CD4-positive, CD25-positive, alpha-beta regulatory T cell (primary cell): Measurements from ENCODE around the gene RUNX1. TPM values are rescaled to one million over a fixed set of nuclear protein-coding genes. Genes with fewer than 3 reads are reported as not detected.

Experiments
- ATAC-seq, 2 donors: fragments of 150-1000 bp; cut with Tn5 transposase; one replicate each; pipeline ENCODE4 v1.10.0; 2021; ENCODE audit warnings: low read depth in 2 of 2, moderate number of reproducible peaks in 2 of 2, moderate library complexity in 1 of 2
- DNase-seq, 3 donors: peaks; one replicate each; pipeline versions ENCODE4 v3.0.0 to v3.0.0-alpha.2; 2012 to 2022; ENCODE audit warnings: mixed read lengths in 1 of 3
- H3K27ac ChIP-seq: one replicate; pipeline ENCODE4 v1.7.0; 2013; ENCODE audit warnings: mild to moderate bottlenecking, low read length; ENCODE audit not compliant: insufficient read depth, poor library complexity, severe bottlenecking
- H3K27me3 ChIP-seq: one replicate; pipeline ENCODE4 v1.7.0; 2013; ENCODE audit warnings: low read length; ENCODE audit not compliant: control insufficient read depth, insufficient read depth
- H3K36me3 ChIP-seq: one replicate; pipeline ENCODE4 v1.7.0; 2013; ENCODE audit warnings: mild to moderate bottlenecking, low read length, moderate library complexity; ENCODE audit not compliant: control insufficient read depth, insufficient read depth
- H3K4me1 ChIP-seq: 2 replicates; pipeline ENCODE4 v1.7.0; 2013; ENCODE audit warnings: mild to moderate bottlenecking, low read length; ENCODE audit not compliant: insufficient read depth, control insufficient read depth, poor library complexity, severe bottlenecking
- H3K4me3 ChIP-seq: one replicate; pipeline ENCODE4 v1.7.0; 2013; ENCODE audit warnings: low read depth, mild to moderate bottlenecking, low read length, moderate library complexity
- H3K9me3 ChIP-seq, 2 experiments: 1 replicate in 1 of 2; 2 replicates in 1 of 2; pipeline ENCODE4 v1.7.0; 2013; ENCODE audit warnings: low read length in 2 of 2, mild to moderate bottlenecking in 1 of 2, moderate library complexity in 1 of 2; ENCODE audit not compliant: control insufficient read depth in 2 of 2
- H3K27ac Mint-ChIP-seq, 3 donors: one replicate each; pipeline ENCODE4 v1.8.0; 2020 to 2022; ENCODE audit warnings: mild to moderate bottlenecking in 3 of 3, mixed read lengths in 3 of 3, moderate library complexity in 2 of 3
- H3K27me3 Mint-ChIP-seq: one replicate; pipeline ENCODE4 v1.8.0; 2022; ENCODE audit warnings: mild to moderate bottlenecking, mixed read lengths
- H3K36me3 Mint-ChIP-seq: one replicate; pipeline ENCODE4 v1.8.0; 2020; ENCODE audit warnings: mixed read lengths
- H3K4me1 Mint-ChIP-seq, 4 donors: one replicate each; pipeline ENCODE4 v1.8.0; 2020 to 2022; ENCODE audit warnings: mixed read lengths in 4 of 4, mild to moderate bottlenecking in 1 of 4
- H3K4me3 Mint-ChIP-seq, 4 donors: one replicate each; pipeline ENCODE4 v1.8.0; 2020 to 2022; ENCODE audit warnings: mild to moderate bottlenecking in 4 of 4, mixed read lengths in 4 of 4, moderate library complexity in 3 of 4
- H3K9me3 Mint-ChIP-seq, 7 donors: one replicate each; pipeline ENCODE4 v1.8.0; 2020 to 2022; ENCODE audit warnings: mixed read lengths in 7 of 7, mild to moderate bottlenecking in 3 of 7, moderate library complexity in 2 of 7
- polyA plus RNA-seq, 4 donors: library from polyadenylated mRNA; unstranded; fragments of 300-500 nt; fragmentation: Illumina TruSeq; gene quantifications; one replicate each; pipeline ENCODE4 v1.2.3, GENCODE V29; 2021
- total RNA-seq: library from RNA; stranded (reverse); gene quantifications from one replicate; pipeline ENCODE4 v1.2.3, GENCODE V29; 2022

Gene RUNX1
- total and polyA plus RNA-seq, 5 donors from 2014 or later: 14.2 to 133 (median 21.4) TPM

DNA sequence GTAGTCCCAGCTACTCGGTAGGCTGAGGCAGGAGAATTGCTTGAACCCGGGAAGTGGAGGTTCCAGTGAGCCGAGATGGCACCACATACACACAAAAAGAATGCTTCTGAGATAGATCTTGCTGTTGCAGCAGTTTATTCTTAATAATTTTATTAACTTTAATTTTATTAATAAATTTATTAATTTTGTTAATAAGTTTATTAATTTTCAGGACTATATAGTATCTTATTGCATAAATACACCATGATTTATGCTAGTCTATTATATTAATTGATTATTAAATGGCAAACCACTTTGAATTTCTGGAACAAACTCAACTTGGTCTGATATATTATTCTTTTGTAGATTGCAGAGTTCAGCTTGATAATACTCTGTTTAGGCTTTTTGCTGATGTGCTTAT lies 280.8 kb downstream of the RUNX1 start:
- H3K36me3 ChIP-seq: no peaks in the 10 kb centered on the region
- ATAC-seq (no peak), DNase-seq (no peak)
- H3K27ac Mint-ChIP-seq: no peak overlapping the region
- H3K4me1 ChIP-seq: no peaks in the 10 kb centered on the region
- H3K27me3 ChIP-seq: peaks cover 2% of the 10 kb centered on the region
- no peaks in the 10 kb centered on the region for H3K36me3 Mint-ChIP-seq
- no peaks in the 10 kb centered on the region for H3K4me1 Mint-ChIP-seq
- peaks cover 0 to 3% of the 10 kb centered on the region in 2 experiments for H3K9me3 ChIP-seq
- H3K9me3 Mint-ChIP-seq: peaks cover 0 to 6% (median 1%) of the 10 kb centered on the region in 7 donors
- H3K27ac ChIP-seq: no peak overlapping the region
- H3K27me3 Mint-ChIP-seq: peaks cover 26% of the 10 kb centered on the region
- H3K4me3 Mint-ChIP-seq: no peak overlapping the region
- H3K4me3 ChIP-seq: no peak overlapping the region

DNA sequence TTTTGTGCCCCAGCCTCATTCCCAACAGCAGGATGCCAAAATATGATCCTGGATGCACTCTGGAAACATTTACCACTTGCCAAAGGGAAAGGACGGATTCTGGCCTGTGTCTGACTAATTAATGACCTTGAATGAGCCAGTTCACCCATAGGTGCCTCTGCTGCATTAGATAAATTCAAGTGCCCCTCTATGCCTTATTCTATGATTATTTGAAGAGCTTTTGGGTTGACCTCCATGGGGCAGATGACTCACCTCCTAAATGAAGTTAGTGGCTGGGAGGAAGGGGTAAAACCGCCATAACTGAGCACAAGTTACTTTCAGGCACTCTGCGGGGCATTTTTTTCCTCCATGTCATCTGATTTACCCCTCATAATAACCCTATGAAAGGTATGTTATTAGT lies 282.2 kb downstream of the RUNX1 start:
- H3K9me3 Mint-ChIP-seq: peaks cover 0 to 5% (median 1%) of the 10 kb centered on the region in 7 donors
- H3K27me3 ChIP-seq: peaks cover 2% of the 10 kb centered on the region
- ATAC-seq: no peak

GRCh38 chr21:34765619-34766018 lies 283.5 kb downstream of the RUNX1 start:
- DNase-seq: no peak
- H3K36me3 Mint-ChIP-seq: no peaks in the 10 kb centered on the region
- Histone ChIP-seq H3K4me3 (no peak overlapping the region), H3K9me3 (peaks cover 0 to 3% of the 10 kb centered on the region in 2 experiments), H3K36me3 (no peaks in the 10 kb centered on the region), H3K27ac (no peak overlapping the region), H3K27me3 (peaks cover 2% of the 10 kb centered on the region), H3K4me1 (no peaks in the 10 kb centered on the region)
- H3K4me1 Mint-ChIP-seq: no peaks in the 10 kb centered on the region
- no peak for ATAC-seq
- H3K27ac Mint-ChIP-seq: no peak overlapping the region
- H3K27me3 Mint-ChIP-seq: peaks cover 8% of the 10 kb centered on the region
- H3K9me3 Mint-ChIP-seq: peaks cover 0 to 5% (median 1%) of the 10 kb centered on the region in 7 donors
- no peak overlapping the region for H3K4me3 Mint-ChIP-seq

More for the DNA sequence above, 282.2 kb downstream of the RUNX1 start:
- DNase-seq: no peak
- Histone ChIP-seq H3K36me3 (no peaks in the 10 kb centered on the region), H3K27ac (no peak overlapping the region), H3K9me3 (peaks cover 0 to 3% of the 10 kb centered on the region in 2 experiments), H3K4me3 (no peak overlapping the region), H3K4me1 (no peaks in the 10 kb centered on the region)
- Mint-ChIP-seq H3K36me3 (no peaks in the 10 kb centered on the region), H3K4me1 (no peaks in the 10 kb centered on the region), H3K27ac (no peak overlapping the region), H3K27me3 (peaks cover 13% of the 10 kb centered on the region), H3K4me3 (no peak overlapping the region)

DNA sequence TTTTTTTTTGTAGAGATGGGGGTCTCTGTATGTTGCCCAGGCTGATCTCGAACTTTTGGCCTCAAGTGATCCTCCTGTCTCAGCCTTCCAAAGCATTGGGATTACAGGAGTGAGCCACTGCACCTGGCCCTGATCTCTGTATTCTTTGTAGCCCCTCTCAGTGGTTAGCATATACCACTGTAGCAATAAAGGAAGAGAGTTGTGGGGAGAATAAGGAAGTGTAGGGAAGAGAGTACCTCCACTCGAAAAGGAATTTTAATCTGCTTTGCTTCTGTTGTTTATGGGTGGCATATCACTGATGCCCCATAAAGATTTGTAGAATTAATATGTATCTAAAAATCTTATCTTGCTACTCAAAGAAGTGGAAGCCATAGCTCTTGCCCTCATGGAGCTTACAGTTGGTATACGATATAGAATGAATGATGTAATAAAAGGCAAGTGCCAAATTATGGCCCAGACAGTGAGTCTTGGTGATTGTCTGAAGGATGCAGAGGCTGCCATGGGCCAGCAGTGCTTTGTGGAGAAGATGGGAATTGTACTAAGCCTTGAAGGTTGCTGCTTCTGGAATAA lies 284.3 kb downstream of the RUNX1 start:
- Histone ChIP-seq H3K27ac (no peak overlapping the region), H3K4me1 (no peaks in the 10 kb centered on the region), H3K9me3 (peaks cover 0 to 3% of the 10 kb centered on the region in 2 experiments), H3K27me3 (no peaks in the 10 kb centered on the region), H3K36me3 (no peaks in the 10 kb centered on the region), H3K4me3 (no peak overlapping the region)
- no peak for DNase-seq
- H3K36me3 Mint-ChIP-seq: no peaks in the 10 kb centered on the region
- H3K27me3 Mint-ChIP-seq: peaks cover 8% of the 10 kb centered on the region
- H3K9me3 Mint-ChIP-seq: peaks cover 0 to 5% (median 1%) of the 10 kb centered on the region in 7 donors
- ATAC-seq: no peak
- no peak overlapping the region for H3K27ac Mint-ChIP-seq
- H3K4me1 Mint-ChIP-seq: no peaks in the 10 kb centered on the region
- no peak overlapping the region for H3K4me3 Mint-ChIP-seq

DNA sequence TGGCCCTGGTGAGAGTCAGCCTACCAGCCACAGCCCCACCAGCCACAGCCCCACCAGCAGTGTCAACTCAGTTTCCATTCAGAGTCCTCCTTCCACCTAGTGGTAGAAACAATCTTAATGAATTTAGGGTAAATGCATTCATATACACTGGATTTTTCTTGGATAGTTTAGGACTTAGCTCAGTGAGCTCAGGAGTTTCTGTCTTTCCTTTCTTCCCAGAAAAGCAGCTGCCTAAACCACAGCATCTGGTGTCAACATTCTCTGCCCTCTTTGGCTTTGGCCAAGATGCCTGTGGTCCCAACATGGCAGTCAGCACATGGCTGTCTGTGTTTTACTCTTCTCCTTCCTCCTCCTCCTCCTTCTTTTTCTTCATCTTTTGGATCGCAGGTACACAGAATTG lies 286.3 kb downstream of the RUNX1 start:
- H3K36me3 ChIP-seq: no peaks in the 10 kb centered on the region
- no peak overlapping the region for H3K27ac Mint-ChIP-seq
- H3K27ac ChIP-seq: no peak overlapping the region
- ATAC-seq (no peak), DNase-seq (no peak)
- H3K4me1 ChIP-seq: no peaks in the 10 kb centered on the region
- peaks cover 0 to 5% (median 1%) of the 10 kb centered on the region in 7 donors for H3K9me3 Mint-ChIP-seq
- H3K9me3 ChIP-seq: peaks cover 0 to 3% of the 10 kb centered on the region in 2 experiments
- no peaks in the 10 kb centered on the region for H3K36me3 Mint-ChIP-seq
- H3K4me3 ChIP-seq: no peak overlapping the region
- no peaks in the 10 kb centered on the region for H3K4me1 Mint-ChIP-seq
- no peaks in the 10 kb centered on the region for H3K27me3 ChIP-seq
- H3K4me3 Mint-ChIP-seq: no peak overlapping the region
- peaks cover 4% of the 10 kb centered on the region for H3K27me3 Mint-ChIP-seq

- DNase-seq (no peak), ATAC-seq (no peak)
- Mint-ChIP-seq H3K9me3 (peaks cover 0 to 5% (median 1%) of the 10 kb centered on the region in 7 donors), H3K4me3 (no peak overlapping the region), H3K36me3 (no peaks in the 10 kb centered on the region), H3K4me1 (no peaks in the 10 kb centered on the region), H3K27me3 (no peaks in the 10 kb centered on the region), H3K27ac (no peak overlapping the region)
- Histone ChIP-seq H3K27ac (no peak overlapping the region), H3K4me1 (no peaks in the 10 kb centered on the region), H3K36me3 (no peaks in the 10 kb centered on the region), H3K9me3 (peaks cover 0 to 3% of the 10 kb centered on the region in 2 experiments), H3K4me3 (no peak overlapping the region), H3K27me3 (no peaks in the 10 kb centered on the region)
These were observed 287.3 kb downstream of the RUNX1 start for GRCh38 chr21:34761758-34762330.

GRCh38 chr21:34754690-34755647 lies 294.1 kb downstream of the RUNX1 start:
- H3K27ac Mint-ChIP-seq: no peak overlapping the region

More at GRCh38 chr21:34754690-34755647, 294.1 kb downstream of the RUNX1 start:
- H3K27me3 ChIP-seq: peaks cover 14% of the 10 kb centered on the region
- H3K27me3 Mint-ChIP-seq: peaks cover 13% of the 10 kb centered on the region
- H3K36me3 Mint-ChIP-seq: no peaks in the 10 kb centered on the region
- H3K4me1 ChIP-seq: no peaks in the 10 kb centered on the region
- ATAC-seq (no peak), DNase-seq (no peak)
- no peaks in the 10 kb centered on the region for H3K36me3 ChIP-seq
- peaks cover 0 to 1% (median 0%) of the 10 kb centered on the region in 7 donors for H3K9me3 Mint-ChIP-seq
- H3K9me3 ChIP-seq: no peaks in the 10 kb centered on the region
- no peak overlapping the region for H3K27ac ChIP-seq
- H3K4me3 ChIP-seq: no peak overlapping the region
- H3K4me3 Mint-ChIP-seq: no peak overlapping the region
- H3K4me1 Mint-ChIP-seq: no peaks in the 10 kb centered on the region
